Glutamatergic neuron (in vitro differentiated cells): ENCODE measurements around the gene LSAMP. TPM values are rescaled to one million over a fixed set of nuclear protein-coding genes. Genes with fewer than 3 reads are reported as not detected.

Experiments used
- DNase-seq: peaks from one replicate; pipeline ENCODE4 v3.0.0; 2022
- H3K27ac Mint-ChIP-seq: one replicate; pipeline ENCODE4 v1.8.0; 2020; ENCODE audit warnings: mild to moderate bottlenecking, mixed read lengths, inconsistent platforms; ENCODE audit not compliant: unreplicated experiment
- H3K27me3 Mint-ChIP-seq: one replicate; pipeline ENCODE4 v1.8.0; 2020; ENCODE audit warnings: mild to moderate bottlenecking, moderate library complexity, mixed read lengths, inconsistent platforms; ENCODE audit not compliant: unreplicated experiment
- H3K36me3 Mint-ChIP-seq: one replicate; pipeline ENCODE4 v1.8.0; 2020; ENCODE audit warnings: mild to moderate bottlenecking, mixed read lengths, inconsistent platforms; ENCODE audit not compliant: unreplicated experiment
- H3K4me1 Mint-ChIP-seq: one replicate; pipeline ENCODE4 v1.8.0; 2020; ENCODE audit warnings: mild to moderate bottlenecking, low read depth, mixed read lengths, inconsistent platforms; ENCODE audit not compliant: unreplicated experiment
- H3K4me3 Mint-ChIP-seq: one replicate; pipeline ENCODE4 v1.8.0; 2020; ENCODE audit warnings: mild to moderate bottlenecking, mixed read lengths, inconsistent platforms; ENCODE audit not compliant: unreplicated experiment
- H3K9me3 Mint-ChIP-seq: one replicate; pipeline ENCODE4 v1.8.0; 2020; ENCODE audit warnings: mild to moderate bottlenecking, moderate library complexity, mixed read lengths, inconsistent platforms; ENCODE audit not compliant: unreplicated experiment
- total RNA-seq: library from RNA; stranded (reverse); fragmentation: NEBNext Ultra II Directional; extraction: Animal tissue kit (Norgen Biotek cat#: 25700); gene quantifications from one replicate; pipeline ENCODE4 v1.2.1, GENCODE V29; 2021; ENCODE audit not compliant: unreplicated experiment
- TF ChIP-seq, protein P1 (sequence below): fragments of 200-600 bp; sonication (generic); IDR thresholded peaks from one replicate; pipeline ENCODE4 v1.5.0; 2021; ENCODE audit not compliant: partially characterized antibody, unreplicated experiment

The LSAMP gene
- total RNA-seq, 1 donor from 2014 or later = 67.1 TPM

DNA sequence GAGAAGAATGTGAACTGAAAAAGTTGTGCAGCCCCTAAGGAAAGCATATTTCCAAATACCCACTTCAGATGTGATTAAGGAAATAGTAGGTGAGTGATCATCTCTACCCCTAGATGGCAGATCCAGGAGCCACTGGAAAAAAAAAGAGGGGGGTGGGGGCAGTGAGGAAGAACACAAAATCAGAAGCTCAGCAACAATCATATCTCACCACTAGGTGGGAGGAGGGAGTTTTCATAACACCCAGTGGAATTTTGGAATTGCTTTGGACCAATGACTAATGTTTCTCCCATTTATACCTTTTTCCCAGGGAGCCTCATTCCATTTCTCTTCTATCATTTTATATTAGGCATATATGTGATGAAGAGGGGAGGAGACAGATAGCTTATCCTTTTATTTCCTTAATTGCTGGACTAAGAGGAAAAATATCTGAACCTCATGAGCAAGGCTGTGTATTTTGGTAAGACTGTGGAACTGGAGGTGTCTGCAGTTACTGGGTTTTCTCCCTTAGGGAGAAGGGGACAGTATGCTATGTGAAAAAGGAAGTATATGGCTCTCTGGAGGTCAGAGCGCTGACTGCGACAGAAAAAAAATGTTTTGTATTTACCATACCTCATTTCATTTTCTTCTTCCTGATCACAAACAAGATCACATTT lies 458.6 kb downstream of the LSAMP start:
- H3K27ac Mint-ChIP-seq = no peak overlapping the region
- no peaks in the 10 kb centered on the region for H3K27me3 Mint-ChIP-seq
- peaks cover 13% of the 10 kb centered on the region for H3K4me1 Mint-ChIP-seq
- no peak overlapping the region for H3K4me3 Mint-ChIP-seq
- no peak for DNase-seq
- no peaks in the 10 kb centered on the region for H3K36me3 Mint-ChIP-seq
- peaks cover 2% of the 10 kb centered on the region for H3K9me3 Mint-ChIP-seq
- TF ChIP-seq, protein P1, sequence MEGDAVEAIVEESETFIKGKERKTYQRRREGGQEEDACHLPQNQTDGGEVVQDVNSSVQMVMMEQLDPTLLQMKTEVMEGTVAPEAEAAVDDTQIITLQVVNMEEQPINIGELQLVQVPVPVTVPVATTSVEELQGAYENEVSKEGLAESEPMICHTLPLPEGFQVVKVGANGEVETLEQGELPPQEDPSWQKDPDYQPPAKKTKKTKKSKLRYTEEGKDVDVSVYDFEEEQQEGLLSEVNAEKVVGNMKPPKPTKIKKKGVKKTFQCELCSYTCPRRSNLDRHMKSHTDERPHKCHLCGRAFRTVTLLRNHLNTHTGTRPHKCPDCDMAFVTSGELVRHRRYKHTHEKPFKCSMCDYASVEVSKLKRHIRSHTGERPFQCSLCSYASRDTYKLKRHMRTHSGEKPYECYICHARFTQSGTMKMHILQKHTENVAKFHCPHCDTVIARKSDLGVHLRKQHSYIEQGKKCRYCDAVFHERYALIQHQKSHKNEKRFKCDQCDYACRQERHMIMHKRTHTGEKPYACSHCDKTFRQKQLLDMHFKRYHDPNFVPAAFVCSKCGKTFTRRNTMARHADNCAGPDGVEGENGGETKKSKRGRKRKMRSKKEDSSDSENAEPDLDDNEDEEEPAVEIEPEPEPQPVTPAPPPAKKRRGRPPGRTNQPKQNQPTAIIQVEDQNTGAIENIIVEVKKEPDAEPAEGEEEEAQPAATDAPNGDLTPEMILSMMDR = peak; percentile 84

DNA sequence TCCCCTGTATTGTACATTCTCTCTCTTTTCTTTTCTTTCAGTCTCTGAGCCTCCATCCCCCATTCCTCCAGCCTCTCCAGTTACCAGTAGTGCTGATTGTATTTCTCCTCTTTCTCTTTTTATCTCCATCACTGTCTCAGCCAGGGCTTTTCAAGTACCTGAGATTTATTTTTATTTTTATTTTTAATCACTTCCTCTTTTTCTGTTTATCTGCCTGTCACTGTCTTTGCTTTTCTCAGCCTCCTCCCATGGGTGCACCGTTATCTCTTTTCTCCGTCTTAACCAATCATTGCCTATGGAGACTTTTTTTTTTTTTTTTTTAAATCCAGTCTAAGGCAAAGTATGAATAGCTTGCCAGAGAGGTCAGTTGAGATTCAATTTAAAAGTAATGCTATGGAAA lies 462.7 kb downstream of the LSAMP start:
- no peak overlapping the region for H3K27ac Mint-ChIP-seq
- H3K27me3 Mint-ChIP-seq = no peaks in the 10 kb centered on the region
- no peak overlapping the region for H3K4me3 Mint-ChIP-seq
- DNase-seq = no peak
- H3K4me1 Mint-ChIP-seq = peaks cover 13% of the 10 kb centered on the region
- TF ChIP-seq, protein P1 = no peak
- no peaks in the 10 kb centered on the region for H3K9me3 Mint-ChIP-seq
- H3K36me3 Mint-ChIP-seq = no peaks in the 10 kb centered on the region

DNA sequence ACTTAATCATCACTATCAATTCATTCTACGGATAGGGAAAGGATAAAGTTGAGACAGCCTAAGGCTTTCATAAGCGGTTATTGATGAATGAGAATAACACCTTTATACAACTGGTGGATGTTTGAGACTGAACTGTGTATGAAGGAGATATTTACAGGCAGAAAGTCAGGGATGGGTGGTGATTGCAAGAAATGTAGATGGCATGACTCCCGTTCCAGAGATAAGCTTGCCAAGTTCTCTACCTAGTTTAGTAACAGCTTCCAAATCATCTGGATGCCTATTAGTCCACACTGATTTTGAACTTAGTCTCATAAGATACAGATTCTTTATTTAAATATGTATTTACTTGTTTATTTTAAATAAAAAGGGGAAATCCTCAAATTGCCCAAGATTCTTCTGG lies 463.2 kb downstream of the LSAMP start:
- no peak overlapping the region for H3K27ac Mint-ChIP-seq
- no peak for DNase-seq
- TF ChIP-seq, protein P1 = no peak
- H3K4me3 Mint-ChIP-seq = no peak overlapping the region
- H3K4me1 Mint-ChIP-seq = peaks cover 9% of the 10 kb centered on the region
- no peaks in the 10 kb centered on the region for H3K27me3 Mint-ChIP-seq
- no peaks in the 10 kb centered on the region for H3K36me3 Mint-ChIP-seq
- no peaks in the 10 kb centered on the region for H3K9me3 Mint-ChIP-seq

DNA sequence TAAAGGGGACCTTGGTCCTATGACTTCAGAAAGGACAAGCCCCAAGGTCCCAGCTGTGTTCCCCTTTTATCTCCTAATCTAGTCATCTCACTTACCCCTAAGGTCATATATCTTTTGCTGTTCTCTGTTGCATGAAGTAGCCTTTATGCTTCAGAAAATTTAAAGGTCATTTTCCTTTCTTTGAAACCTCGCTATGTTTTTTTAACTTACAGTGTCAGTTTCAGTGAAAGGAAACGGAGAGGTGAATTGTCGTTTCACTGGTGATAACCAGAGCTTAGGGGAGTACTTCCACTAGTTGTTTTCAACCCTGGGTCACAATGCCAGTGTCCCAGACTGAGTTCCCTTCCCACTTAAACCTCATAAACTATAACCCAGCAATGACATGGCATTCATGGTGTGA lies 464.6 kb downstream of the LSAMP start:
- H3K27me3 Mint-ChIP-seq = no peaks in the 10 kb centered on the region
- H3K9me3 Mint-ChIP-seq = peaks cover 1% of the 10 kb centered on the region

DNA sequence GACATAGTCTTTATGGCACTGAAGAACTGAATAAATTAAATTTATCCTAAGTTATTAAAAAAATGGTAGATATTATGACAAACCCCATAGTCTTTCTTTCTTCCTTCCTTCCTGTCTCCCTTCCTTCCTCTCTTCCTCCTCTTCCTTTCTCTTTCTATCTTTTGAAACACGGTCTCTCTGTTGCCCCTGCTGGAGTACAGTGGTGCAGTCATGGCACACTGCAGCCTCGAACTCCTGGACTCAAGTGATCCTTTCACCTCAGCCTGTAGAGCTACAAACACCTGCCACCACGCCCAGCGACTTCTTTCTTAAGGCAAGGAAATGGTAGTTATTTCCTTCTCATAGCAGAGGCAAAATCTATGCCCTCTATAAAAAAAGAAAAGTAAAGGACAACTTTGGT lies 467.4 kb downstream of the LSAMP start:
- H3K36me3 Mint-ChIP-seq = no peaks in the 10 kb centered on the region
- TF ChIP-seq, protein P1 = no peak
- no peaks in the 10 kb centered on the region for H3K27me3 Mint-ChIP-seq
- H3K27ac Mint-ChIP-seq = no peak overlapping the region
- no peak for DNase-seq
- no peaks in the 10 kb centered on the region for H3K4me1 Mint-ChIP-seq
- peaks cover 1% of the 10 kb centered on the region for H3K9me3 Mint-ChIP-seq
- no peak overlapping the region for H3K4me3 Mint-ChIP-seq

More for the DNA sequence above, 464.6 kb downstream of the LSAMP start:
- TF ChIP-seq, protein P1 = no peak
- Mint-ChIP-seq H3K27ac (no peak overlapping the region), H3K4me3 (no peak overlapping the region), H3K36me3 (no peaks in the 10 kb centered on the region), H3K4me1 (peaks cover 3% of the 10 kb centered on the region)
- DNase-seq = no peak
